ENCODE measurements around the gene PTPRR.
"Not testable (repeated sequence)": the region's sequence is repeated elsewhere in the genome, so short reads cannot be mapped to it uniquely, and the experiment has no call there.

PTPRR gene

GRCh38 chr12:70739756-70740155, 180.8 kb downstream of the PTPRR start:
- DNase-seq, result no peak

GRCh38 chr12:70736351-70737133, 184.0 kb downstream of the PTPRR start:
- no peak for DNase-seq

- not testable (repeated sequence) for DNase-seq
Measured at GRCh38 chr12:70735197-70735596, 185.3 kb downstream of the PTPRR start.

- DNase-seq, result peak; percentile 13 to 71
Measured at GRCh38 chr12:70733385-70733784, 187.2 kb downstream of the PTPRR start.

- DNase-seq, result peak in 1 of 2 experiments; percentile 22
Measured at GRCh38 chr12:70732287-70732686, 188.3 kb downstream of the PTPRR start.

GRCh38 chr12:70730675-70731180, 189.8 kb downstream of the PTPRR start:
- DNase-seq, result no peak

GRCh38 chr12:70724444-70724843, 196.1 kb downstream of the PTPRR start:
- peak in 1 of 2 experiments; percentile 5 for DNase-seq

GRCh38 chr12:70722584-70723343, 197.8 kb downstream of the PTPRR start:
- DNase-seq, result no peak

- DNase-seq, result no peak
Measured at GRCh38 chr12:70721656-70722357, 198.7 kb downstream of the PTPRR start.

GRCh38 chr12:70721216-70721615, 199.3 kb downstream of the PTPRR start:
- DNase-seq, result no peak

- DNase-seq, result peak in 1 of 2 experiments; percentile 39
Measured at GRCh38 chr12:70719672-70720420, 200.7 kb downstream of the PTPRR start.

GRCh38 chr12:70719071-70719470, 201.5 kb downstream of the PTPRR start:
- no peak for DNase-seq

GRCh38 chr12:70711831-70712230, 208.7 kb downstream of the PTPRR start:
- no peak for DNase-seq

GRCh38 chr12:70709022-70709421, 211.5 kb downstream of the PTPRR start:
- no peak for DNase-seq

- DNase-seq, result no peak
Measured at GRCh38 chr12:70706611-70707010, 213.9 kb downstream of the PTPRR start.

- DNase-seq, result no peak
Measured at GRCh38 chr12:70698345-70698744, 222.2 kb downstream of the PTPRR start.

GRCh38 chr12:70695361-70696023, 225.0 kb downstream of the PTPRR start:
- no peak for DNase-seq

- DNase-seq, result peak in 1 of 2 experiments; percentile 4
Measured at GRCh38 chr12:70692681-70693288, 227.8 kb downstream of the PTPRR start.

GRCh38 chr12:70691018-70691672, 229.4 kb downstream of the PTPRR start:
- no peak for DNase-seq

- DNase-seq, result no peak
Measured at GRCh38 chr12:70686907-70687306, 233.6 kb downstream of the PTPRR start.

GRCh38 chr12:70686299-70686698, 234.2 kb downstream of the PTPRR start:
- DNase-seq, result no peak
